Gastrocnemius medialis (tissue), 4 donors: ENCODE data around the gene IFT81. TPM values are rescaled to one million over a fixed set of nuclear protein-coding genes. Genes with fewer than 3 reads are reported as not detected.

Experiments
- ATAC-seq, 2 donors: fragments of 150-250 bp; one replicate each; pipeline ENCODE4 v1.9.1; 2016
- DNase-seq, 2 donors: peaks; one replicate each; pipeline ENCODE4 v3.0.0-alpha.2; 2019
- H3K27ac ChIP-seq, 4 donors: fragments of 200-600 bp; sonication (generic); 1 replicate in 1 of 4; 2 replicates in 3 of 4; pipeline ENCODE4 v1.5.1; 2016 to 2018; ENCODE audit warnings: mild to moderate bottlenecking in 2 of 4, moderate library complexity in 1 of 4
- H3K27me3 ChIP-seq, 3 donors: fragments of 200-600 bp; sonication (generic) in 2 of 3; 1 replicate in 1 of 3; 2 replicates in 2 of 3; pipeline versions ENCODE4 v1.5.1 to v1.6.0; 2016 to 2019; ENCODE audit warnings: mild to moderate bottlenecking in 1 of 3, moderate library complexity in 1 of 3
- H3K36me3 ChIP-seq, 2 donors: fragments of 200-600 bp; sonication (generic) in 1 of 2; one replicate each; pipeline ENCODE4 v1.5.1; 2017 to 2018
- H3K4me1 ChIP-seq, 2 donors: fragments of 200-600 bp; sonication (generic) in 1 of 2; one replicate each; pipeline ENCODE4 v1.5.1; 2016 to 2017; ENCODE audit warnings: mild to moderate bottlenecking in 2 of 2
- H3K4me3 ChIP-seq, 4 donors: fragments of 200-600 bp; sonication (generic) in 3 of 4; 1 replicate in 1 of 4; 2 replicates in 3 of 4; pipeline ENCODE4 v1.5.1; 2016 to 2019; ENCODE audit warnings: mild to moderate bottlenecking in 2 of 4
- H3K9me3 ChIP-seq, 3 donors: fragments of 200-600 bp; sonication (generic) in 2 of 3; 1 replicate in 1 of 3; 2 replicates in 2 of 3; pipeline ENCODE4 v1.5.1; 2016 to 2019
- CTCF ChIP-seq, 5 experiments: fragments of 450-650 bp in 3 of 5; fragments of 200-600 bp in 2 of 5; sonication (generic) in 2 of 5; IDR thresholded peaks in 4 of 5; conservative IDR thresholded peaks in 1 of 5; 1 replicate in 4 of 5; 2 replicates in 1 of 5; pipeline ENCODE4 v1.5.1; 2016 to 2019; ENCODE audit warnings: antibody characterized with exemption in 5 of 5, mild to moderate bottlenecking in 3 of 5, moderate library complexity in 3 of 5
- POLR2A ChIP-seq, 2 donors: fragments of 450-650 bp; IDR thresholded peaks; one replicate each; pipeline ENCODE4 v1.6.1; 2017; ENCODE audit warnings: antibody characterized with exemption in 2 of 2, mild to moderate bottlenecking in 2 of 2, moderate library complexity in 2 of 2
- in situ Hi-C, 4 donors: fragments of 200-750 bp; cut with MboI; loops; one replicate each; pipeline versions ENCODE4 v1.15.0 to v1.8.0; 2017; ENCODE audit warnings: low sequenced_read_pairs in 4 of 4
- intact Hi-C: fragments of 100-400 bp; cut with DNase I; formaldehyde crosslinking; loops from one replicate; pipeline ENCODE4 v1.15.1; 2023; ENCODE audit warnings: low total_unique reads
- total RNA-seq, 4 donors: library from RNA; depleted of rRNA; stranded (reverse); fragments of >200 nt; gene quantifications; one replicate each; pipeline versions ENCODE4 v1.1.0 to v1.2.3, GENCODE V29; 2016

The IFT81 gene
- total RNA-seq, 4 donors from 2014 or later, result 3.3 to 4.5 (median 3.7) TPM

GRCh38 chr12:110123919-110124268 lies 263 bp upstream of the IFT81 start:
- in situ Hi-C loops, result no loop called here

GRCh38 chr12:110126557-110126956 lies 2.4 kb downstream of the IFT81 start:
- ATAC-seq, result no peak
- peak overlapping the region in 1 of 4 donors; percentile 18 for H3K27ac ChIP-seq
- DNase-seq, result no peak

More at GRCh38 chr12:110123919-110124268, 263 bp upstream of the IFT81 start:
- ATAC-seq (no peak), DNase-seq (no peak)
- Histone ChIP-seq H3K9me3 (no peaks in the 10 kb centered on the region), H3K4me3 (peak overlapping the region in 3 of 4 donors; percentile 44 to 99 (median 63)), H3K27me3 (no peaks in the 10 kb centered on the region), H3K36me3 (peaks cover 0 to 5% of the 10 kb centered on the region in 2 donors), H3K27ac (peak overlapping the region in 1 of 4 donors; percentile 27), H3K4me1 (peaks cover 7 to 13% of the 10 kb centered on the region in 2 donors)
- intact Hi-C loops, result no loop called here
- TF ChIP-seq CTCF (IDR thresholded peaks at IDR 0.05 in 4 of 5, conservative IDR thresholded peaks at IDR 0.05 in 1 of 5) (no peak), POLR2A (IDR thresholded peaks at IDR 0.05) (no peak)

GRCh38 chr12:110134691-110135411 lies 10.7 kb downstream of the IFT81 start:
- H3K4me3 ChIP-seq, result no peak overlapping the region
- H3K9me3 ChIP-seq, result no peaks in the 10 kb centered on the region
- H3K4me1 ChIP-seq, result no peaks in the 10 kb centered on the region
- in situ Hi-C loops, result no loop called here
- peaks cover 0 to 9% of the 10 kb centered on the region in 2 donors for H3K36me3 ChIP-seq
- no peak for DNase-seq
- TF ChIP-seq POLR2A (IDR thresholded peaks at IDR 0.05) (no peak), CTCF (IDR thresholded peaks at IDR 0.05 in 4 of 5, conservative IDR thresholded peaks at IDR 0.05 in 1 of 5) (no peak)
- no peaks in the 10 kb centered on the region for H3K27me3 ChIP-seq
- intact Hi-C loops, result no loop called here
- H3K27ac ChIP-seq, result peak overlapping the region in 1 of 4 donors; percentile 40
- no peak for ATAC-seq

More at GRCh38 chr12:110126557-110126956, 2.4 kb downstream of the IFT81 start:
- in situ Hi-C loops, result no loop called here
- H3K36me3 ChIP-seq, result peaks cover 0 to 5% of the 10 kb centered on the region in 2 donors
- H3K9me3 ChIP-seq, result no peaks in the 10 kb centered on the region
- H3K27me3 ChIP-seq, result no peaks in the 10 kb centered on the region
- peaks cover 7 to 18% of the 10 kb centered on the region in 2 donors for H3K4me1 ChIP-seq
- TF ChIP-seq POLR2A (IDR thresholded peaks at IDR 0.05) (no peak), CTCF (IDR thresholded peaks at IDR 0.05 in 4 of 5, conservative IDR thresholded peaks at IDR 0.05 in 1 of 5) (no peak)
- intact Hi-C loops, result no loop called here
- H3K4me3 ChIP-seq, result no peak overlapping the region

- H3K27me3 ChIP-seq, result no peaks in the 10 kb centered on the region
- in situ Hi-C loops, result no loop called here
- no peak overlapping the region for H3K27ac ChIP-seq
- H3K4me3 ChIP-seq, result no peak overlapping the region
- DNase-seq, result no peak
- no peak for TF ChIP-seq POLR2A (IDR thresholded peaks at IDR 0.05)
- no peak for TF ChIP-seq CTCF (IDR thresholded peaks at IDR 0.05 in 4 of 5, conservative IDR thresholded peaks at IDR 0.05 in 1 of 5)
- H3K36me3 ChIP-seq, result peaks cover 0 to 9% of the 10 kb centered on the region in 2 donors
- peaks cover under 1% of the 10 kb centered on the region in 2 donors for H3K4me1 ChIP-seq
- no peak for ATAC-seq
- H3K9me3 ChIP-seq, result no peaks in the 10 kb centered on the region
- intact Hi-C loops, result no loop called here
Observed at GRCh38 chr12:110135806-110136205, 11.6 kb downstream of the IFT81 start.
